Ascending aorta (tissue), 2 donors: ENCODE measurements around the gene FADS3. TPM values are rescaled to one million over a fixed set of nuclear protein-coding genes. Genes with fewer than 3 reads are reported as not detected.
A peak's percentile ranks its signal among the peaks of the same experiment; 100 is the strongest.

Experiments used
- DNase-seq, 2 donors: peaks; one replicate each; pipeline ENCODE4 v3.0.0-alpha.2; 2019; ENCODE audit warnings: low spot score in 2 of 2
- H3K27ac ChIP-seq, 2 donors: fragments of 200-600 bp; sonication (generic); one replicate each; pipeline ENCODE4 v1.5.1; 2016 to 2017; ENCODE audit warnings: mild to moderate bottlenecking in 1 of 2
- H3K27me3 ChIP-seq: fragments of 200-600 bp; sonication (generic); one replicate; pipeline ENCODE4 v1.5.1; 2017
- H3K36me3 ChIP-seq, 2 donors: fragments of 200-600 bp; sonication (generic); one replicate each; pipeline ENCODE4 v1.5.1; 2016
- H3K4me1 ChIP-seq, 2 donors: fragments of 200-600 bp; sonication (generic); one replicate each; pipeline ENCODE4 v1.5.1; 2016 to 2017; ENCODE audit warnings: mild to moderate bottlenecking in 1 of 2
- H3K4me3 ChIP-seq, 2 donors: fragments of 200-600 bp; sonication (generic); one replicate each; pipeline ENCODE4 v1.5.1; 2016 to 2017; ENCODE audit warnings: mild to moderate bottlenecking in 1 of 2
- H3K9me3 ChIP-seq, 2 donors: fragments of 200-600 bp; sonication (generic); one replicate each; pipeline ENCODE4 v1.5.1; 2016
- CTCF ChIP-seq, 3 experiments: fragments of 200-600 bp in 2 of 3; fragments of 450-650 bp in 1 of 3; sonication (generic) in 2 of 3; IDR thresholded peaks; one replicate each; pipeline ENCODE4 v1.5.1; 2016 to 2019; ENCODE audit warnings: antibody characterized with exemption in 3 of 3, mild to moderate bottlenecking in 1 of 3, moderate library complexity in 1 of 3
- intact Hi-C: fragments of 100-400 bp; cut with DNase I; formaldehyde crosslinking; loops from one replicate; pipeline ENCODE4 v1.15.1; 2023
- total RNA-seq: library from RNA; depleted of rRNA; stranded (reverse); fragments of >200 nt; gene quantifications from one replicate; pipeline ENCODE4 v1.1.0, GENCODE V29; 2016

FADS3 gene
- total RNA-seq, 1 donor from 2014 or later = 191 TPM

- H3K27me3 ChIP-seq = no peaks in the 10 kb centered on the region
- DNase-seq = peak in 1 of 2 donors; percentile 30
- no peak overlapping the region for H3K27ac ChIP-seq
- no peaks in the 10 kb centered on the region for H3K9me3 ChIP-seq
- intact Hi-C loops = no loop called here
- TF ChIP-seq CTCF (IDR thresholded peaks at IDR 0.05) = no peak
- H3K4me1 ChIP-seq = no peaks in the 10 kb centered on the region
- H3K36me3 ChIP-seq = no peaks in the 10 kb centered on the region
- H3K4me3 ChIP-seq = no peak overlapping the region
Observed at GRCh38 chr11:61927501-61927900, 36.2 kb upstream of the FADS3 start.

- intact Hi-C loops = no loop called here
- H3K4me1 ChIP-seq = no peaks in the 10 kb centered on the region
- peak in 1 of 2 donors; percentile 16 for DNase-seq
Observed at GRCh38 chr11:61926235-61926634, 34.9 kb upstream of the FADS3 start.

GRCh38 chr11:61925736-61926135 lies 34.4 kb upstream of the FADS3 start:
- Histone ChIP-seq H3K27ac (no peak overlapping the region), H3K36me3 (no peaks in the 10 kb centered on the region), H3K27me3 (no peaks in the 10 kb centered on the region), H3K9me3 (no peaks in the 10 kb centered on the region), H3K4me1 (no peaks in the 10 kb centered on the region), H3K4me3 (no peak overlapping the region)
- intact Hi-C loops = no loop called here
- TF ChIP-seq CTCF (IDR thresholded peaks at IDR 0.05) = no peak
- DNase-seq = no peak

More at GRCh38 chr11:61926235-61926634, 34.9 kb upstream of the FADS3 start:
- no peaks in the 10 kb centered on the region for H3K36me3 ChIP-seq
- H3K9me3 ChIP-seq = no peaks in the 10 kb centered on the region
- H3K27me3 ChIP-seq = no peaks in the 10 kb centered on the region
- no peak overlapping the region for H3K4me3 ChIP-seq
- no peak for TF ChIP-seq CTCF (IDR thresholded peaks at IDR 0.05)
- no peak overlapping the region for H3K27ac ChIP-seq

- H3K27me3 ChIP-seq = no peaks in the 10 kb centered on the region
- H3K4me3 ChIP-seq = no peak overlapping the region
- H3K36me3 ChIP-seq = no peaks in the 10 kb centered on the region
- H3K9me3 ChIP-seq = no peaks in the 10 kb centered on the region
- no peak for TF ChIP-seq CTCF (IDR thresholded peaks at IDR 0.05)
- peak overlapping the region; percentile 38 to 52 for H3K27ac ChIP-seq
- intact Hi-C loops = no loop called here
- peak in 1 of 2 donors; percentile 53 for DNase-seq
- H3K4me1 ChIP-seq = no peaks in the 10 kb centered on the region
Observed at GRCh38 chr11:61924064-61924455, 32.7 kb upstream of the FADS3 start.

GRCh38 chr11:61923166-61924063 lies 32.1 kb upstream of the FADS3 start:
- peak in 1 of 2 donors; percentile 79 for DNase-seq
- Histone ChIP-seq H3K4me3 (no peak overlapping the region), H3K36me3 (no peaks in the 10 kb centered on the region), H3K4me1 (peaks cover 0 to under 1% of the 10 kb centered on the region in 2 donors), H3K9me3 (no peaks in the 10 kb centered on the region), H3K27me3 (no peaks in the 10 kb centered on the region), H3K27ac (peak overlapping the region; percentile 52 to 75)
- intact Hi-C loops = no loop called here
- no peak for TF ChIP-seq CTCF (IDR thresholded peaks at IDR 0.05)
